ENCODE results near the gene HDAC10. TPM values are rescaled to one million over a fixed set of nuclear protein-coding genes. Genes with fewer than 3 reads are reported as not detected.
A peak's percentile ranks its signal among the peaks of the same experiment; 100 is the strongest.

Gene HDAC10
- total and polyA plus RNA-seq, 10 of the 15 experiments (the other 5 are each of a cell fraction or from before 2014, with no cell fraction given) = 0.26 to 48.6 (median 5.0) TPM

DNA sequence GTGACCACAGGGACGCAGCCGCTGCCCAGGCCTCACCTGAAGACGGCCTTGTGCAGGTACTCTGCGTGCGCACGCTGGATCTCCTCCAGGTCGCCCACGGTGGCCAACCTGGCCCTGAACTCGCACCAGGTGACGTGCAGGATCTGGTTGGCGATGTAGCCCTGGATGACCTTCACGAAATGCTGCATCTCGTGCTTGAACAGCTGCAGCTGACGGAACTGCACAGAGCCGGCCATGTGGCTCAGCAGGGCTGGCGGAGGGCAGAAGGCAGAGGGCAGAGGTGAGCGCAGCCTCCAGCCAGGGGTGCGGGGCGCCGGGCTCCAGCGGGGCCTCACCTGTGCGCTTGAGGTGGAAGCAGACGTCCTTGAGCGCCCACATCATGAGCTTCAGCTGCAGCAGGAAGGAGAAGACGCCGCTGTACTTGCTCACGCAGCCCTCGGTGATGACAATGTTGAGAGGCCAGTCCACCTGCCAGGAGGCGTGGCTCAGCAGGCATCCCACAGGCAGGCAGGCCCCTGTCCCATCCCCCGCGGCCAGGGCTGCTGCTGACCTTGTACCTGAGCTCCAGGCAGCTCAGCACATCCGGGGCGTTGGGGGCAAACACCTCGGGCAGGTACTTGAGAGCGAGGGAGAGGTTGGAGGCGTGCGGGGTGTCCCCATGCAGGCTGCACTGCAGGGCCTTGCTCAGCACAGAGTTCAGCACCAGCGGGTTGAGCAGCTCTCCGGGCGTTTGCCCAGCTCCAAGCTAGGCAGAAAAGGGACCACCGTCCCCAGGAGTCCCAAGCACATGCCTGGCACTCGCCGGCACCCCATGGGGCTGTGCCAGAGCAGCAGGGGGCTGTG is 32.7 kb downstream of the HDAC10 start:
- ATAC-seq (no peak), FAIRE-seq (no peak), DNase-seq (ENCODE audit: low read depth, low spot score) (no peak)
- Histone ChIP-seq H3K9ac (ENCODE audit: control insufficient read depth, insufficient read depth, low read length) (no peak overlapping the region), H3K27me3 (replicated peaks in 1 of 2; ENCODE audit: control insufficient read depth in 2 of 2, insufficient read depth in 2 of 2, low read length in 1 of 2) (no peaks in the 10 kb centered on the region), H3K4me2 (ENCODE audit: control insufficient read depth, insufficient read depth) (no peak overlapping the region), H3K79me2 (ENCODE audit: control insufficient read depth, insufficient read depth, low read length) (no peaks in the 10 kb centered on the region; the same call in 1 of the 2 replicates), H2AFZ (ENCODE audit: control insufficient read depth, low read depth, low read length) (no peak overlapping the region), H4K20me1 (ENCODE audit: control insufficient read depth, insufficient read depth) (no peaks in the 10 kb centered on the region), H3K27ac (ENCODE audit: control insufficient read depth, insufficient read depth) (no peak overlapping the region), H3K4me3 (no peak overlapping the region), H3K36me3 (ENCODE audit: control insufficient read depth in 2 of 2, insufficient read depth in 2 of 2, low read length in 1 of 2) (peaks cover 20 to 61% of the 10 kb centered on the region in 2 experiments; a peak in 3 of 4 replicates), H3K9me3 (replicated peaks; ENCODE audit: control insufficient read depth, insufficient read depth, low read length) (no peaks in the 10 kb centered on the region), H3K4me1 (ENCODE audit: control insufficient read depth, insufficient read depth, low read length) (no peaks in the 10 kb centered on the region)
- TF ChIP-seq, protein P1, sequence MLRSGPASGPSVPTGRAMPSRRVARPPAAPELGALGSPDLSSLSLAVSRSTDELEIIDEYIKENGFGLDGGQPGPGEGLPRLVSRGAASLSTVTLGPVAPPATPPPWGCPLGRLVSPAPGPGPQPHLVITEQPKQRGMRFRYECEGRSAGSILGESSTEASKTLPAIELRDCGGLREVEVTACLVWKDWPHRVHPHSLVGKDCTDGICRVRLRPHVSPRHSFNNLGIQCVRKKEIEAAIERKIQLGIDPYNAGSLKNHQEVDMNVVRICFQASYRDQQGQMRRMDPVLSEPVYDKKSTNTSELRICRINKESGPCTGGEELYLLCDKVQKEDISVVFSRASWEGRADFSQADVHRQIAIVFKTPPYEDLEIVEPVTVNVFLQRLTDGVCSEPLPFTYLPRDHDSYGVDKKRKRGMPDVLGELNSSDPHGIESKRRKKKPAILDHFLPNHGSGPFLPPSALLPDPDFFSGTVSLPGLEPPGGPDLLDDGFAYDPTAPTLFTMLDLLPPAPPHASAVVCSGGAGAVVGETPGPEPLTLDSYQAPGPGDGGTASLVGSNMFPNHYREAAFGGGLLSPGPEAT (IDR thresholded peaks at IDR 0.05; ENCODE audit: low read depth) = no peak
- TF ChIP-seq, protein P2, sequence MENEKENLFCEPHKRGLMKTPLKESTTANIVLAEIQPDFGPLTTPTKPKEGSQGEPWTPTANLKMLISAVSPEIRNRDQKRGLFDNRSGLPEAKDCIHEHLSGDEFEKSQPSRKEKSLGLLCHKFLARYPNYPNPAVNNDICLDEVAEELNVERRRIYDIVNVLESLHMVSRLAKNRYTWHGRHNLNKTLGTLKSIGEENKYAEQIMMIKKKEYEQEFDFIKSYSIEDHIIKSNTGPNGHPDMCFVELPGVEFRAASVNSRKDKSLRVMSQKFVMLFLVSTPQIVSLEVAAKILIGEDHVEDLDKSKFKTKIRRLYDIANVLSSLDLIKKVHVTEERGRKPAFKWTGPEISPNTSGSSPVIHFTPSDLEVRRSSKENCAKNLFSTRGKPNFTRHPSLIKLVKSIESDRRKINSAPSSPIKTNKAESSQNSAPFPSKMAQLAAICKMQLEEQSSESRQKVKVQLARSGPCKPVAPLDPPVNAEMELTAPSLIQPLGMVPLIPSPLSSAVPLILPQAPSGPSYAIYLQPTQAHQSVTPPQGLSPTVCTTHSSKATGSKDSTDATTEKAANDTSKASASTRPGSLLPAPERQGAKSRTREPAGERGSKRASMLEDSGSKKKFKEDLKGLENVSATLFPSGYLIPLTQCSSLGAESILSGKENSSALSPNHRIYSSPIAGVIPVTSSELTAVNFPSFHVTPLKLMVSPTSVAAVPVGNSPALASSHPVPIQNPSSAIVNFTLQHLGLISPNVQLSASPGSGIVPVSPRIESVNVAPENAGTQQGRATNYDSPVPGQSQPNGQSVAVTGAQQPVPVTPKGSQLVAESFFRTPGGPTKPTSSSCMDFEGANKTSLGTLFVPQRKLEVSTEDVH (IDR thresholded peaks at IDR 0.05; ENCODE audit: low read depth, partially characterized antibody) = no peak
- TF ChIP-seq, protein P3, sequence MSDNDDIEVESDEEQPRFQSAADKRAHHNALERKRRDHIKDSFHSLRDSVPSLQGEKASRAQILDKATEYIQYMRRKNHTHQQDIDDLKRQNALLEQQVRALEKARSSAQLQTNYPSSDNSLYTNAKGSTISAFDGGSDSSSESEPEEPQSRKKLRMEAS (IDR thresholded peaks at IDR 0.05; ENCODE audit: low read depth, low read length) = no peak
- TF ChIP-seq POLR2A (IDR thresholded peaks at IDR 0.05; ENCODE audit: low read depth, low read length) (peak; percentile 62), CREB1 (IDR thresholded peaks at IDR 0.05; ENCODE audit: low read depth) (no peak), JUND (IDR thresholded peaks at IDR 0.05; ENCODE audit: low read depth, low read length) (no peak)
- TF ChIP-seq, protein P4, sequence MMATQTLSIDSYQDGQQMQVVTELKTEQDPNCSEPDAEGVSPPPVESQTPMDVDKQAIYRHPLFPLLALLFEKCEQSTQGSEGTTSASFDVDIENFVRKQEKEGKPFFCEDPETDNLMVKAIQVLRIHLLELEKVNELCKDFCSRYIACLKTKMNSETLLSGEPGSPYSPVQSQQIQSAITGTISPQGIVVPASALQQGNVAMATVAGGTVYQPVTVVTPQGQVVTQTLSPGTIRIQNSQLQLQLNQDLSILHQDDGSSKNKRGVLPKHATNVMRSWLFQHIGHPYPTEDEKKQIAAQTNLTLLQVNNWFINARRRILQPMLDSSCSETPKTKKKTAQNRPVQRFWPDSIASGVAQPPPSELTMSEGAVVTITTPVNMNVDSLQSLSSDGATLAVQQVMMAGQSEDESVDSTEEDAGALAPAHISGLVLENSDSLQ (IDR thresholded peaks at IDR 0.05) = no peak
- SMC1A ChIA-PET (ENCODE audit: uncharacterized antibody, unreplicated experiment) = no interaction called here
- POLR2A ChIA-PET = no interaction called here
- intact Hi-C loops (cut with micrococcal nuclease; ENCODE audit: unreplicated experiment) = no loop called here
- 80% methylated on average over 39 of the region's 43 CpGs for WGBS (ENCODE audit: insufficient coverage, insufficient replicate concordance, low lambda C conversion rate, missing lambda C conversion rate)
- RAD21 ChIA-PET (ENCODE audit: unreplicated experiment) = no interaction called here
- no TSS peak for BruUV-seq (replicated peaks)
- CTCF ChIA-PET = interaction anchor here (0.5 to 0.6 kb wide), 2 partner anchors 213 to 246 kb away, joined by 3 read pairs; no protein-coding TSS in a partner anchor
- in situ Hi-C loops (cut with MboI) = no loop called here

All from GM12878 (cell line).